HG02943 (cell line): Measurements from ENCODE around the gene CSNK1A1.
"Not testable (repeated sequence)": the region's sequence is repeated elsewhere in the genome, so short reads cannot be mapped to it uniquely, and the experiment has no call there.

Experiments used
- ATAC-seq: cut with Tn5 transposase; IDR thresholded peaks from one replicate; pipeline ENCODE4 v1.9.1; 2021; ENCODE audit warnings: mild to moderate bottlenecking, low read depth, moderate library complexity; ENCODE audit not compliant: unreplicated experiment

CSNK1A1 gene

DNA sequence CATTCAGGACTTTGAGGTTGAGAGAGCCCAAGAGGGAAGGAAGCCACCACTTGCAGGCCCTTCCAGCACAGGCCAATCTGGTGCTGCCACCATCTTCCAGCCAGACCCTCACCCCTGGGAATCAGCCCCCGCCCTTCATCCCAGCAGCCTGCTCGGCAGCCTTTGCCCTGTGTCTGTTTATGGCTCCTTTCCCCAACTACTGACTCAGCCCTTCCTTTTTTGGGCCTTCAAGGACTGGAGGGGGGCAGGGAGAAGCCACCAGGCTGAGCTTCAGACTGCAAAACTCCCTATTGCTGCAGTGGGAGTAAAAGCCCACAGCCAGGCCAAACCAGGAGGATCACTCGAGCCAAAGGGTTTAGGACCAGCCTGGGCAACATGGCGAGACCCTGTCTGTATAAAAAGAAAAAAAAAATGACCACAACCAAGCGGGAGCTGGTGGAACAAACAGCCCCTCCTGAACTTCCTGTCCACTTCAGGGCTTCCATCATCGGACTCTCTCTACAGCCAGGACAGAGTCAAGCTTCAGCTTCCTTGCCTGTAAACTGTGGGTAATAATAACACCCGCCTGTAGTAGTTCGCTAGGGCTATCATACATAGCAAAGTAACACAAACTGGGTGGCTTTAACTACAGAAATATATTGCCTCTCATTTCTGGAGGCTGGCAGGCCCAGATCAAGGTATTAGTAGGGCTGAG lies 86.3 kb downstream of the CSNK1A1 start:
- ATAC-seq: no peak

DNA sequence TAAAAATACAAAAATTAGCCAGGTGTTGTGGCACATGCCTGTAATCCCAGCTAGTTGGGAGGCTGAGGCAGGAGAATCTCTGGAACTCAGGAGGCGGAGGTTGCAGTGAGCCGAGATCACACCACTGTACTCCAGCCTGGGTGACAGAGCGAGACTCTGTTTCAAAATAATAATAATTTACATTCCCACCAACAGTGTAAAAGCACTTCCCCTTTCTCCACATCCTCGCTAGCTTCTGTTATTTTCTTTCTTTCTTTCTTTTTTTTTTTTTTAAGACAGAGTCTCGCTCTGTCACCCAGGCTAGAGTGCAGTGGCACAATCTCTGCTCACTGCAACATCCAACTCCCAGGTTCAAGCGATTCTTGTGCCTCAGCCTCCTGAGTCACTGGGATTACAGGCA lies 89.3 kb downstream of the CSNK1A1 start:
- not testable (repeated sequence) for ATAC-seq

DNA sequence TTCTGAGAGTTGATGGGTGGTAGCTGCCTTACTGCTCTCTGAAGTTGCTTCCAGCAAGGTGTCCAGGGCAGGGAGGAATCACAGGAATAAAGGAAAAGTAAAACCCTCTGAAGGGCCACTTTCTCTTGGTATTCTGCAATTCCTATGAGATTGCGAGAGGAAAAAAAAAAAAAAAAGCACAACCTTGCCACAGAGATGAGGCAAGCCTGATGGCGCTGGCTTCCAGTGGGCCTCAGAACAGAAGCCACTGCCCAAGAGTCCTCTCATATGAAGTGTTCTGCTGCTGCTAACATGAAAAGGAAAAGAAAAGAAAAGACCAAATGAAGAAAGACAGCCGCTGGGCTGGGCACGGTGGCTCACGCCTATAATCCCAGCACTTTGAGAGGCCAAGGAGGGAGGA lies 91.3 kb downstream of the CSNK1A1 start:
- ATAC-seq: no peak

DNA sequence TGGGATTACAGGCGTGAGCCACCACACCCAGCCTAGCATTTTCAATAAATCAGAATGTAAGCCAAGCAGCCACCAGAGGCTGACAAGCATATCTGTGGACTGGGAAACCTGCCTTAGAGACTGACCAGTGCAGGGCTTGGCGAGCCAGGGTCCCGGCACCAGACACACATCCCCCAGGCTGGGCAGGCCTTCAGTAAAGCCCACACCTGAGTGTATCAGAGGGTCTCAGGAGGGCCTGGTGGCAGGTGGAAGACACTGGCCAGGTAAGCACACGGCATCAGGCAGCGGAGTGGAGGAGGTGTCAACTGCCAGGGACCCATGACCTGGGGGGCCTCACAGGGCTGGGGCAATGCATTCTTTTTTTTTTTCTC lies 93.9 kb downstream of the CSNK1A1 start:
- no peak for ATAC-seq

DNA sequence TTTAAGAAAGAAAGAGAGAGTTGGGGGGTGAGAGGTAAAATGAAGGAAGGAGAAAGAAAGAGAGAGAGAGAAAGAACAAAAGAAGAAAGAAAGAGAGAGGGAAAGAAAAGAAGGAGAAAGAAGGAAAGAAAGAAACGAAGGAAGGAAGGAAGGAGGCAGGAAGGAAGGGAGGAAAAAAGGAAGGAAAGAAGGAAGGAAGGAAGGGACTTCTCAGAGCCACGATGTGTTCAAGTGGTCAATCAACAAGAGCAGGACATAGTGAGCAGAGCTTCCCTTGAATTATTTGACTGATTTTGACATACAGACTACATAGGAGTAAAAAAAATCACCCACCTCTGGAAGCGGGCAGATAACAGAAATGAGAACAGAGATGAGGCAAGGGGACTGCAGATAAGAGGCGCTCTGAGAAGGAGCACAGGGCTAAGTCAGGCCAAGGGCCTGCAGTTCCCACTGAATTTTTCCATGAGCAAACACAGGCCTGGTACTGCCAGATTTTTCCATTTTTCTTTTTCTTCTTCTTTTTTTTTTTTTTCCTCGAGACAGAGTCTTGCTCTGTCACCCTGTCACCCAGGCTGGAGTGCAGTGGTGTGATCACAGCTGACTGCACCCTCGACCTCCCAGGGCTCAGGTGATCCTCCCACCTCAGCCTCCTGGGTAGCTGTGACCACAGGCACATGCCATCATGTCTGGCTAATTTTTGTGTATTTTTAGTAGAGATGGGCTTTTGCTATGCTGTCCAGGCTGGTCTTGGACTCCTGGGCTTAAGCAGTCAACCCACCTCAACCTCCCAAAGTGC lies 94.4 kb downstream of the CSNK1A1 start:
- ATAC-seq: no peak

DNA sequence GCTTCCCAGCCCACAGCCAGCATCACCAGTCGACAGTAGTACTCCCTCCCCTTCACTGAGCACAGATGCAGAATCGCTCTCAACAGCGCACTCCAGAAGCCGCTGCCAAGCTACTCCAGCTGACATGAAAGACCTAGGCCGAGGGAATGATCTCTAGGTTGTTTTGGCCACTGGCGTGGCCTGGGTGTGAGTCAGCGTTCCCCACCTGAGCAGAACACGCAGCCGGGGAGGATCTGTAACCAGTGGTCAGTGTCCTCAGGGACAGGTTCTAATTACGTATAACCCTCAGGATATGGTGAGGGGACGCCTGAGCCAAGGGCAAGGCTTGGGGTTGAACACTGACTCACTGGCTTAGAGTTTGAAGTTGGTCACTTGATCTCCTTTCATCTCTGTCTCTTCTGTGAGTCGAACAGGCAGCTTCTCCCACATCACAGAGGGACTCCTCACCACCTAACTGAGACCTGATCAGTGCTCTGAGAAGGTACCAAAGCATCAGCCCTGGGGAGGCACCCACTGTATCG lies 95.3 kb downstream of the CSNK1A1 start:
- no peak for ATAC-seq

DNA sequence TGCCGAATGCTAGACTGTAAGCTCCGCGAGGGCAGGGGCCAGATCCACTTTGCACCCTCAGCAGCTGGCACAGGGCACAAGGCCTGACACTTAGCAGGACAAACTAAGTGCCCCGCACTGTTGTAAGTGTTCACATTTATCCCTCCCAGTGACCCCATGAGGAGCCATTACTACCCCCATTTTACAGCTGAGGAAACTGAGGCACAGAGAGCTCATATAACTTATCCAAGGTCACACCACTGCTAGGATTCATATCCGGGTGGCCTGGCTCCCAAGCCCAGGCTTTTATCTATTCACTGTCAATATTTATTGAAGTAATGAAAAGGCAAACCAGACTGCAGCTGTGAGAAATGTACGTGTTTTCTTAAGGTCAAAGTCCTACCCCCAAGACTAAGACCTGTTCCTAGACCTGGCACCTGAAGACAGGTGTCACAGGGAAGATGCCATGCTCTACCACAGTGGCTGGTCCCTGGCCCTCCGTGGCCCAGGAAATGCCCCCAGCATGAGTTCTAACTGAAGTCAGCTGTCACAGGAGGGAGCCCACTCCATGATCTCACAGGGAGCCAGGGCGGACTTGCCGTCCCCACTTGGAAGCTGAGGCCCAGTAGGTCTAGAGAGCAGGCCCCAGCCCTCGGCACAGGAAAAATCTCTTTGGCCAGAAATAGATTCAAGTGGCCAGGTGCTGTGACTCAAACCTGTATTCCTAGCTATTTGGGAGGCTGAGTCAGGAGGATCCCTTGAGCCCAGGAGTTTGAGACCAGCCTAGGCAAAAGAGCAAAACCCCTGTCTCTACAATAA lies 97.4 kb downstream of the CSNK1A1 start:
- no peak for ATAC-seq

DNA sequence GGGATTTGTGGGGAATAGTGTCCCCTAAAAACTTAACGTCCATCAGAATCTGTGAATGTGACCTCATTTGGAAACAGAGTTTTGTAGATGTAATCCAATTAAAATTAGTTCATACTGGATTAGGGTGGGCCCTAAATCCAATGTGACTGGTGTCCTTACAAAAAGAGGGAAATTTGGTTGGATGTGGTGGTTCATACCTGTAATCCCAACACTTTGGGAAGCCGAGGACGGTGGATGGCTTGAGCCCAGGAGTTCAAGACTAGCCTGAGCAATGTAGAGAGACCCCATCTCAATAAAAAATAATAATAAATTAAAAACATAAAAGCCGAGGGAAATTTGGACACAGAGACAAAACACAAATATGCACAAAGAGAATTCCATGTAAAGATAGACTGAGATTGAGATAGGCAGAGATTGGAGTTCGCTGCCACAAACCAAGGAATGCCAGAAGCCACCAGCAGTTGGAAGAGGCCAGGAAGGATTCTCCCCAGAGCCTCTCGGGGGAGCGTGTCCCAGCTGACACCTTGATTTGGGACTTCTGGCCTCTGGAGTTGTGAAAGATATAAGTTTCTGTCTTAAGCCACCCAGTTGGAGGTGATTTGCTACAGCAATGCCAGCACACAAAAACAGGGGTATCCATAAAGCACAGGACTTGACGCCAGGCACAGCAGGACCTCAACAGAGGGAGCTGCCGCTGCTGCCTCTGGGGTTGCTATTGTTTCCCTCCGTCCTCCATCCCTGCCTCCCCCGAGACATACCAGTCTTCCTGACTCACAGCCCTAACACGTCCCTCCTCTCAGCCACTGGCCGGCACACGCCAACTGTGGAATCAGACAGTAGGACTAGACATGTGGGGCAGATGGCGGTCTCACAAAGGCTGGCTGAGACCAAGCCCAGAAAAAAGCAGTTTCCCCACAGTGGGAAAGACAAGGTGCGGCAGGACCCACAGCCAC lies 98.3 kb downstream of the CSNK1A1 start:
- ATAC-seq: no peak

DNA sequence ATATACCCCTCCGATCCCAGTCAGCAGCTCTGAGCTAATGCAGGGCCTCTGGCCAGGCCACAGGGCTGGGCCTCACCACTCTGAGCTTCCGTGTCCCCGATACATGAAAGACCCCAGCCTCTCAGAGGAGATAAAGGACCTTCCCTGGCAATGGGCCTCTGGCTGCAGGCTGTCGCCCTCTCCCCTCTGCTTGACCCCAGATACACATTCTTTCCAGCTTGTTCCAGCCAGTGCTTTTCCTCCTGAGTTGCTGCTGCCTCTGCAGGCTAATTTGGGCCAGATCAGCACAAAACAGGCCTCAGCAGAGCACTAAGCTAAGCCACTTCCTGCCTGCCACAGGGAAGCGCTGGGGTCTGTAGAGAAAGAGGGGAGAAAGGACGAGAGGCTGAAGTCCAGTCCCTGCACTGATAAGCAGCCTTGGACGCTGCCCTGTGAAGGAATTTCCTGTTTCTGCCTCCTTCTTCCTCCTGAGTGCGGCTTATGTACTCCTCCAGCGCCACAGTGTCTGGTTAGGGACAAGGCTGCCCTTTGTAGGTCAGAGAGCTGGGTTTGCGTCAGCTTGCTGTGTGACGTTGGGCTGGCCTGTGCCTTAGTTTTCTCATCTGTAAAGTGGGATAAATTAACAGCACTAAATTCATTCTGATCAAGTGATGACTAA lies 99.1 kb downstream of the CSNK1A1 start:
- ATAC-seq: no peak

DNA sequence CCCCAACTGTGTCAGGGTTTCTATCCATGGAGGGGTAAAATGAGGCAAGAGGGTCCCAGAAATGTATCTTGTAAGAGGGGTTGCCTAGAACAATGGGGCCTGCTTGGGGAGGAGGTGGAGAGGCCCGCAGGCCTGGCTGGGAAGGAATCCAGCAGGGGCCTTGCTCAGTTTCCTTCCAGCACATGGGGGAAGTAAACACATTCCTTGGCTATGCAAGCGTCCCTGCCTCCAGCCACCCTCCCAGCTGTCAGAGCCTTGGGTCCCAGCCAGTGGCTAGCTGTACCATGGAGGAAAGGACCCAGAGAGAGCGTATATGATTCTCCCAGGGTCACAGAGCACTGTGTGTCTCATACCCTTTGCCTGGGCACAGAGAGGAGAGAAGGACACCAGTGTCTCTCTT lies 101.0 kb downstream of the CSNK1A1 start:
- ATAC-seq: no peak

DNA sequence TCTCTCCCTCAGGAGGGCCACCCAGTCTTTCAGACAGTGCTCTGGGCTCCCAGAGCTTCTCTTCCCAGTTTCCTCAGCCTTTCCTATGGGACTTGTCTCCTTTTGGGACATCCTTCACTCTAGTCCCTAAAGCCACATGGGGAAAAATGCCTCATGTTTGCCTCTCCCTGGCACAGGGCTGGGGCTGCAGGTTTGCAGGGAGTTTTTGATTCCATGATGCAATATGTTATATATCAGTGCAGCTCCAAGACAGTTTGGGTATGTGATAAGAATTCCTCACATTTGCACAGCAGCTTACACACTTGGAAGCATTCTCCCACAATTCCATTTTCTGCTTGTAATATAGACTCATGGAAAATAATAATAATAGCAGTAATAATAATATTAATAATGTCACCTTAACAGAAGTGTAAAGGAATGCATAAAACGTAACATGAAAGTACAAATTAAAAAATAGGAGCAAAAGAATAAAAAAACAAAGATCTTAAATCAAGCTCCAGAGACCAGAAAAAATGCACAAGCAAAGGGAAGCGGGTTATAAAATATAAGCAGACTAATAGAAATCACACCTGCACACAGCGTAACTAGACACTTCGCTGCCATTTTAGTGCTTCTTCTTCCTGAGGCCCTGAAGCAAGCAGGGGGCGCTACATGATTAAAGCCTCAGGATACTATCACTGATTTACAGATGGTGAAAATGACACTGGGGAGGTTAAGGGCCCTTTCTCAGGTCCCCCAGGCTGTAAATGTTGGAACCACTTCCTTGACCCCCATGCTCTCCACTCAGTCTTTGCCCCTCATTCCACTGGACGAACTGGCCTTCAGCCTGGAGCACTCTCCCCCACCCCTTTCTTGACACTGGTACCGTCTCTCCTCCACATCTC lies 102.2 kb downstream of the CSNK1A1 start:
- ATAC-seq: no peak

DNA sequence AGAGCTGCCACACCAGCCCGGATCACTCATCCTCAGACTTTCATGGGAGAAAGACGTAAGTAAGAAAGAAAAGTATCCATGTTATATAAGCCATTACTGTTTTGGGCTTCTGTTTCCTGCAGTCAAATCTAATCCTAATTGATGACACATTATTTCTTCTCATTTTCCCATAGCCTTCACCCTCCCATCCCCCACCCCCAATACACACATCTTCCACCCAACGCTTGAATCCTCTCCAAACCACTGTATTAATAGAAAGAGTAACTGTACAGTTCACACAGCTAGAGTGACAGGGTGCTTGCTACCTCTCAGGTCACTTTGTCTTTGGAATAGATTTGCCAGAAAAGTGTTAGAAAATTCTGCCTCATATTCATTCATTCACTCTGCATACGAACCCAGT lies 102.8 kb downstream of the CSNK1A1 start:
- ATAC-seq: no peak

DNA sequence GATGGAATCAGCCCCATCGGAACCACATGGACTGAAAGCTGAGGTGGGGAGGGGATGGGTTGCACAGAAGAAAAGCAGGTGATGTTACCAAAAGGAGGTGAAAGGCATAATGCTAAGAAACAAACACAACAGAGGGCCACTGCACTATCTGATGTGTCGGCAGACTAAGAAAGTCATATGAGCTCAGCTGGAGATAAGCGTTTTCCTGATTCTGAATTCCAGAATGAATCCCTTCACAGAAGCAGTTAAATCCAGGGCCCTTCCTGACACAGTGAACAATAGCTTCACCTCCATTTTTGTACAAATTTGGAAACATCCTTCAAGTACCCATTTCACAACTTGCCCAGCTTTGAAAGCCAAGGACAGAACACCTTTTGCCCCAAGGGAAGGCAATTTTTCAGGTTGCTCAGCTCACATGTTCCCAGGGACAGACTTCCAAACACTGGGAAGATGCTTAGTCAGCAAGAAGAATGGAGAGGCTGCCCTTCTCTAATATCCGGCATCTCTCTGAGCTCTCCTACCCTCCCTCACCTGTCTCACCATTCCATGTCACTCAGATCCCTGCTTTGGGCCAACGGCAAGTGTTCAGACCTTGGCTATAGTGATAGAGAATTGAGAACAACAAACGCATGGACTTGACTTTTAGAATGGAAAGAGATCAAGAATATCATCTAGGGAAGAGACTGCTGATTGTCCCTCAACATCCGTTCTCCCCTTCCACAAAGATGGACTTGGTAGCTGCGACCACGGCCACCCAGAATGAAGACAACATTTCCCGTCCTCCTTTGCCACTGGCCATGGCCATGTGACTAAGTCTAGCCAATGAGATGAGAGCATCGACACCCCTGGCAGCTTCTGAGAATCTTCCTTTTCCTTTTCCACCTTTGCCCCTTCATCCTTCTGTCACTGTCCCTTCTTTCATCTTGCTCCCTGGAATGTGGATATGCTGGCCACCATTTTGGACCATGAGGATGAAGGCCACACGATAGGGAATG lies 103.6 kb downstream of the CSNK1A1 start:
- ATAC-seq: no peak

DNA sequence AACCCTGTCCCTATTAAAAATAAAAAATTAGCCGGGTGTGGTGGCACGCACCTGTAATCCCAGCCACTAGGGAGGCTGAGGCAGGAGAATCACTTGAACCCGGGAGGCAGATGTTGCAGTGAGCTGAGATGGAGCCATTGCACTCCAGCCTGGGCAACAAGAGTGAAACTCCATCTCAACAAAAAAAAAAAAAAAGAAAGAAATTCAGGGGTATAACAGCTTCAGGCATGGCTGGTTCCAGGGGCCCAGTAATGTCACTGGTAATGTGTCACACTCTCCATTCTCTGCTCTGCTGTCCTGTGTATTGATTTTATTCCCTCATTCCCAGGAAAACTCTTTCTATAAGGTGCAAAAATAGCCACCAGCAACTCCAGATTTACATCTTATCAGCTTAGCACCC lies 104.4 kb downstream of the CSNK1A1 start:
- not testable (repeated sequence) for ATAC-seq

DNA sequence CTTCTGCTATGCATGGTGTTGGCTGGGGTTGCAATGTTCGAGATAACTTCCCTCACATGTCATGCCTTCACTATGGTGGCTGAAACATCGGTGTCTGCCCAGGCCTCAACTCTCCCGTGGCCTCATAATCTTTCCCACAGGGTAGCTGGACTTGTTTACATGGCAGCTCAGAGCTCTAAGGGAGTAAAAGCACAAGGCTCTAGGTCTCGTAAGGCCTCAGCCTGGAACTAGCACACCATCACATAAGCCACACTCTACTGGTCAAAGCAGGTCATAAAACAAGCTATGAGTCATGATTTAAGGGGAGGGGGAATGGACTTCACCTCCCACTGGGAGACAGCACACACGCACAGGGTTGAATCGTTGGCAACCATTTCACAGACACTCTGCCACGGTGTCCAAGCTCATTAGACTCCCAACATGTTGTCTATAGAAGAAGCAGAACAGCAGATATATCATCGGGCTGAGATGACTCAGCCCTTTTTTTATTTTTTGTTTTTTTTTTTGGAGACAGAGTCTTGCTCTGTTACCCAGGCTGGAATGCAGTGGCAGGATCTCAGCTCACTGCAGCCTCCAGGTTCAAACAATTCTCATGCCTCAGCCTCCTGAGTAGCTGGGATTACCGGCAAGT lies 105.4 kb downstream of the CSNK1A1 start:
- no peak for ATAC-seq

DNA sequence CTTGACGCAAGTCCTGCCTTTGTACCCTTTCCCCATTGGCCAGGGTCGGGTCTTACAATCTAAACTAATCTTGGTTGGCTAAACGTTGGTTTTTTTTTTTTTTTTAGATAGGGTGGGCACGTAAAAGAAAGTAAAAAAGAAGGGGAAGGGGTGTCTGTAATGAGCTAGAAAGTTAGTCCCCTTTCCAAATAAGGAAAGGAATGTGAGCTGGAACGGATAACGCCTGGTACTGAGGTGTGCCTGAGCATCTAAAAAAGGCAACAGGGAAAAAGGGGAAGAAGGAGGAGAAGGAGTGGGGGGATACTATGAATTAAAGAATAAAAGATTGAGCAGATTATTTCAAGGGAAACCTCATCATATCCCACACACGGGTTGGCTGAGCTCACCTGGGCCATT lies 105.9 kb downstream of the CSNK1A1 start:
- no peak for ATAC-seq

DNA sequence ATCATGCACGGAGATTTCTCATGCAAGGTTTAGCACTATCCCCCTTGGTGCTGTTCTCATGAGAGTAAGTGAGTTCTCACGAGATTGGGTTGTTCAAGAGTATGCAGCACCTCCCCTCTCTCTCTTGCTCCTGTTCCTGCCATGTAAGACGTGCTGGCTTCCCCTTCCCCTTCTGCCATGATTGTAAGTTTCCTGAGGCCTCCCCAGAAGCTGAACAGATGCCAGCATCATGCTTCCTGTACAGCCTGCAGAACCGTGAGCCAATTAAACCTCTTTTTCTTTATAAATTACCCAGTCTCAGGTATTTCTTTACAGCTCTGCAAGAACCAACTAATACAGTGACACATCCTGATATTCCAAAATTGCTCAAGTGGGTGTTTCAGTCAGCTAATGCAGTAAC lies 106.8 kb downstream of the CSNK1A1 start:
- ATAC-seq: not testable (repeated sequence)
